ENCODE data around the gene SCARF2. TPM values are rescaled to one million over a fixed set of nuclear protein-coding genes. Genes with fewer than 3 reads are reported as not detected.

Gene SCARF2
- total RNA-seq, 1 donor from 2014 or later = 8.1 TPM

GRCh38 chr22:20469110-20469868, 31.7 kb upstream of the SCARF2 start:
- H3K27me3 Mint-ChIP-seq (ENCODE audit: unreplicated experiment) = peaks cover 1% of the 10 kb centered on the region
- no peaks in the 10 kb centered on the region for H3K9me3 Mint-ChIP-seq (ENCODE audit: unreplicated experiment)
- peak overlapping the region; percentile 5 for H3K4me3 Mint-ChIP-seq (ENCODE audit: unreplicated experiment)
- H3K27ac Mint-ChIP-seq (ENCODE audit: unreplicated experiment) = no peak overlapping the region
- H3K4me1 Mint-ChIP-seq (ENCODE audit: unreplicated experiment) = peaks cover 6% of the 10 kb centered on the region
- TF ChIP-seq CTCF (IDR thresholded peaks at IDR 0.05; ENCODE audit: unreplicated experiment) = no peak
- H3K36me3 Mint-ChIP-seq (ENCODE audit: low read depth, unreplicated experiment) = peaks cover 13% of the 10 kb centered on the region
- no peak for DNase-seq (ENCODE audit: low spot score)

GRCh38 chr22:20466659-20467379, 29.2 kb upstream of the SCARF2 start:
- peaks cover 3% of the 10 kb centered on the region for H3K27me3 Mint-ChIP-seq (ENCODE audit: unreplicated experiment)
- H3K27ac Mint-ChIP-seq (ENCODE audit: unreplicated experiment) = no peak overlapping the region
- no peak overlapping the region for H3K4me3 Mint-ChIP-seq (ENCODE audit: unreplicated experiment)
- H3K9me3 Mint-ChIP-seq (ENCODE audit: unreplicated experiment) = no peaks in the 10 kb centered on the region
- no peak for DNase-seq (ENCODE audit: low spot score)
- TF ChIP-seq CTCF (IDR thresholded peaks at IDR 0.05; ENCODE audit: unreplicated experiment) = no peak
- peaks cover 23% of the 10 kb centered on the region for H3K4me1 Mint-ChIP-seq (ENCODE audit: unreplicated experiment)
- peaks cover 19% of the 10 kb centered on the region for H3K36me3 Mint-ChIP-seq (ENCODE audit: low read depth, unreplicated experiment)

GRCh38 chr22:20465759-20466077, 28.1 kb upstream of the SCARF2 start:
- no peaks in the 10 kb centered on the region for H3K9me3 Mint-ChIP-seq (ENCODE audit: unreplicated experiment)
- TF ChIP-seq CTCF (IDR thresholded peaks at IDR 0.05; ENCODE audit: unreplicated experiment) = no peak
- no peak overlapping the region for H3K27ac Mint-ChIP-seq (ENCODE audit: unreplicated experiment)
- DNase-seq (ENCODE audit: low spot score) = no peak
- peaks cover 18% of the 10 kb centered on the region for H3K36me3 Mint-ChIP-seq (ENCODE audit: low read depth, unreplicated experiment)
- H3K4me1 Mint-ChIP-seq (ENCODE audit: unreplicated experiment) = peaks cover 23% of the 10 kb centered on the region
- no peak overlapping the region for H3K4me3 Mint-ChIP-seq (ENCODE audit: unreplicated experiment)
- peaks cover 3% of the 10 kb centered on the region for H3K27me3 Mint-ChIP-seq (ENCODE audit: unreplicated experiment)

GRCh38 chr22:20464912-20465758, 27.5 kb upstream of the SCARF2 start:
- peaks cover 23% of the 10 kb centered on the region for H3K4me1 Mint-ChIP-seq (ENCODE audit: unreplicated experiment)
- TF ChIP-seq CTCF (IDR thresholded peaks at IDR 0.05; ENCODE audit: unreplicated experiment) = no peak
- H3K36me3 Mint-ChIP-seq (ENCODE audit: low read depth, unreplicated experiment) = peaks cover 15% of the 10 kb centered on the region
- no peaks in the 10 kb centered on the region for H3K9me3 Mint-ChIP-seq (ENCODE audit: unreplicated experiment)
- no peak overlapping the region for H3K27ac Mint-ChIP-seq (ENCODE audit: unreplicated experiment)
- no peak for DNase-seq (ENCODE audit: low spot score)
- peaks cover 2% of the 10 kb centered on the region for H3K27me3 Mint-ChIP-seq (ENCODE audit: unreplicated experiment)
- H3K4me3 Mint-ChIP-seq (ENCODE audit: unreplicated experiment) = no peak overlapping the region
